Esophagus muscularis mucosa (tissue), 4 donors: ENCODE results near the gene CDC42EP1. TPM values are rescaled to one million over a fixed set of nuclear protein-coding genes. Genes with fewer than 3 reads are reported as not detected.

Experiments
- DNase-seq: peaks from one replicate; pipeline ENCODE4 v3.0.0-alpha.2; 2017; ENCODE audit errors: extremely low spot score
- H3K27ac ChIP-seq, 4 donors: fragments of 200-600 bp; sonication (generic); replicated peaks in 1 of 4; 1 replicate in 3 of 4; 2 replicates in 1 of 4; pipeline ENCODE4 v1.5.1; 2016 to 2019; ENCODE audit warnings: mild to moderate bottlenecking in 1 of 4
- H3K27me3 ChIP-seq, 4 donors: fragments of 200-600 bp; sonication (generic); one replicate each; pipeline versions ENCODE4 v1.5.1 to v1.6.0; 2016 to 2019
- H3K36me3 ChIP-seq, 4 donors: fragments of 200-600 bp; sonication (generic); one replicate each; pipeline ENCODE4 v1.5.1; 2016 to 2019
- H3K4me1 ChIP-seq, 4 donors: fragments of 200-600 bp; sonication (generic); one replicate each; pipeline ENCODE4 v1.5.1; 2016 to 2019
- H3K4me3 ChIP-seq, 4 donors: fragments of 200-600 bp; sonication (generic); 1 replicate in 2 of 4; 2 replicates in 2 of 4; pipeline ENCODE4 v1.5.1; 2016 to 2019; ENCODE audit warnings: mild to moderate bottlenecking in 4 of 4, moderate library complexity in 1 of 4
- H3K9me3 ChIP-seq, 4 donors: fragments of 200-600 bp; sonication (generic); 1 replicate in 3 of 4; 2 replicates in 1 of 4; pipeline ENCODE4 v1.5.1; 2016 to 2019
- CTCF ChIP-seq, 3 experiments: fragments of 200-600 bp in 2 of 3; fragments of 450-650 bp in 1 of 3; sonication (generic) in 2 of 3; IDR thresholded peaks; one replicate each; pipeline ENCODE4 v1.5.1; 2017 to 2019; ENCODE audit warnings: antibody characterized with exemption in 3 of 3, mild to moderate bottlenecking in 2 of 3, moderate library complexity in 1 of 3
- EP300 ChIP-seq: sonication (generic); formaldehyde crosslinking; IDR thresholded peaks from one replicate; pipeline ENCODE4 v1.6.1; 2017; ENCODE audit warnings: antibody characterized with exemption
- POLR2A ChIP-seq: fragments of 450-650 bp; IDR thresholded peaks from one replicate; pipeline ENCODE4 v1.6.1; 2017; ENCODE audit warnings: antibody characterized with exemption, moderate library complexity, mild to moderate bottlenecking, low read depth
- POLR2AphosphoS5 ChIP-seq, 2 donors: sonication (generic); formaldehyde crosslinking; IDR thresholded peaks; one replicate each; pipeline ENCODE4 v1.6.1; 2017; ENCODE audit warnings: antibody characterized with exemption in 2 of 2
- WGBS: methylation state at CpG from one replicate; pipeline ENCODE4 v1.1.5; 2018; 5-methylcytosine and 5-hydroxymethylcytosine counted together
- intact Hi-C: fragments of 100-400 bp; cut with DNase I; formaldehyde crosslinking; loops from one replicate; pipeline ENCODE4 v1.15.1; 2023
- small RNA-seq, 3 donors: library from RNA; depleted of rRNA; stranded (forward); fragments of <200 nt; gene quantifications; one replicate each; pipeline ENCODE3, GENCODE V24; 2016
- total RNA-seq, 4 donors: library from RNA; depleted of rRNA; stranded (reverse); fragments of >200 nt; gene quantifications; one replicate each; pipeline versions ENCODE4 v1.1.0 to v1.2.1, GENCODE V29; 2016

Gene CDC42EP1
- total RNA-seq, 4 donors from 2014 or later, result 19.9 to 38.1 (median 36.7) TPM

- H3K36me3 ChIP-seq, result peaks cover 13 to 96% (median 88%) of the 10 kb centered on the region in 4 donors
- TF ChIP-seq POLR2AphosphoS5 (IDR thresholded peaks at IDR 0.05) (no peak), CTCF (IDR thresholded peaks at IDR 0.05) (no peak), POLR2A (no peak), EP300 (no peak)
- H3K4me1 ChIP-seq, result peaks cover 5 to 11% (median 8%) of the 10 kb centered on the region in 4 donors
- H3K9me3 ChIP-seq, result no peaks in the 10 kb centered on the region
- DNase-seq, result no peak
- no peak overlapping the region for H3K27ac ChIP-seq
- H3K4me3 ChIP-seq, result no peak overlapping the region
- intact Hi-C loops, result no loop called here
- WGBS, result 91% methylated on average over 6 of the region's 6 CpGs
- H3K27me3 ChIP-seq, result no peaks in the 10 kb centered on the region
These were observed 58.4 kb downstream of the CDC42EP1 start for GRCh38 chr22:37618674-37619073.

Small RNA genes within 50 kb of the gene (small RNA-seq; reads per million reads assigned to genes)
- gene RF00017, result 0 reads per million in 3 donors

Other genes with a start within 250 kb of the CDC42EP1 start
- under 1 TPM in 2 of 4 donors, not detected in 2; 0.17 TPM for gene ELFN2, start 133.0 kb upstream of the CDC42EP1 start, total RNA-seq
- gene MFNG, start 74.1 kb upstream of the CDC42EP1 start, total RNA-seq, result 10 to 100 TPM in 3 of 4 donors, 1 to 10 TPM in 1; 7.5 to 23.1 (median 18.5) TPM
- 10 to 100 TPM in 2 of 4 donors, 1 to 10 TPM in 2; 6.0 to 15.3 (median 8.8) TPM for gene CARD10, start 41.1 kb upstream of the CDC42EP1 start, total RNA-seq
- gene LGALS2, start 19.6 kb downstream of the CDC42EP1 start, total RNA-seq, result not detected
- 10 to 100 TPM; 30.3 to 44.7 (median 40.9) TPM for gene GGA1, start 48.4 kb downstream of the CDC42EP1 start, total RNA-seq
- gene SH3BP1, start 79.2 kb downstream of the CDC42EP1 start, total RNA-seq, result 1 to 10 TPM; 1.5 to 7.5 (median 4.3) TPM
- 10 to 100 TPM in 3 of 4 donors, 1 to 10 TPM in 1; 7.3 to 28.3 (median 17.4) TPM for gene PDXP, start 98.2 kb downstream of the CDC42EP1 start, total RNA-seq
- 1,000 to 10,000 TPM in 3 of 4 donors, 100 to 1,000 TPM in 1; 710 to 1,112 (median 1,021) TPM for gene LGALS1, start 115.2 kb downstream of the CDC42EP1 start, total RNA-seq
- 10 to 100 TPM in 3 of 4 donors, 1 to 10 TPM in 1; 9.1 to 18.4 (median 14.5) TPM for gene NOL12, start 125.9 kb downstream of the CDC42EP1 start, total RNA-seq
- 100 to 1,000 TPM; 150 to 208 (median 182) TPM for gene TRIOBP, start 136.6 kb downstream of the CDC42EP1 start, total RNA-seq
- 10 to 100 TPM; 11.6 to 15.2 (median 12.3) TPM for gene GCAT, start 247.5 kb downstream of the CDC42EP1 start, total RNA-seq